Loucy (cell line): Measurements from ENCODE around the gene UBE4B.
A peak's percentile ranks its signal among the peaks of the same experiment; 100 is the strongest.

Experiments
- H2AFZ ChIP-seq: fragments of 200-600 bp; sonication (generic); 2 replicates; pipeline ENCODE4 v1.6.0; 2016; ENCODE audit warnings: antibody characterized with exemption, mild to moderate bottlenecking, low read length, moderate library complexity
- H3F3A ChIP-seq: fragments of 200-600 bp; 2 replicates; pipeline ENCODE4 v1.6.0; 2016; ENCODE audit warnings: antibody characterized with exemption, low read depth, mild to moderate bottlenecking
- H3K27me3 ChIP-seq: fragments of 200-600 bp; sonication (generic); 2 replicates; pipeline ENCODE4 v1.6.1; 2014; ENCODE audit warnings: low read length, mild to moderate bottlenecking; ENCODE audit not compliant: insufficient read depth, poor library complexity, severe bottlenecking
- H3K36me3 ChIP-seq: fragments of 200-600 bp; sonication (generic); 2 replicates; pipeline ENCODE4 v1.6.1; 2016; ENCODE audit warnings: low read length; ENCODE audit not compliant: insufficient read depth
- H3K4me1 ChIP-seq: fragments of 200-600 bp; sonication (generic); 2 replicates; pipeline ENCODE4 v1.5.1; 2014; ENCODE audit warnings: low read length, mild to moderate bottlenecking; ENCODE audit not compliant: insufficient read depth, poor library complexity, severe bottlenecking
- H3K4me2 ChIP-seq: fragments of 200-600 bp; sonication (generic); 2 replicates; pipeline ENCODE4 v1.6.0; 2014; ENCODE audit warnings: antibody characterized with exemption, low read length, low read depth, mild to moderate bottlenecking; ENCODE audit not compliant: poor library complexity, severe bottlenecking
- H3K4me3 ChIP-seq: fragments of 200-600 bp; sonication (generic); 2 replicates; pipeline ENCODE4 v1.5.1; 2014; ENCODE audit warnings: low read length, mild to moderate bottlenecking, mixed read lengths; ENCODE audit not compliant: poor library complexity, severe bottlenecking
- H3K79me2 ChIP-seq: fragments of 200-600 bp; sonication (generic); 2 replicates; pipeline ENCODE4 v1.6.1; 2014; ENCODE audit warnings: low read length; ENCODE audit not compliant: insufficient read depth
- H3K9ac ChIP-seq: fragments of 200-600 bp; sonication (generic); 2 replicates; pipeline ENCODE4 v1.6.0; 2014; ENCODE audit warnings: mild to moderate bottlenecking, low read depth, low read length, moderate library complexity; ENCODE audit not compliant: poor library complexity, severe bottlenecking
- H3K9me2 ChIP-seq: fragments of 200-600 bp; sonication (generic); replicated peaks from 2 replicates; pipeline ENCODE4 v1.6.1; 2016; ENCODE audit warnings: low read depth, low read length, mixed read lengths
- H3K9me3 ChIP-seq: fragments of 200-600 bp; sonication (generic); 2 replicates; pipeline ENCODE4 v1.6.1; 2014; ENCODE audit warnings: mild to moderate bottlenecking, antibody characterized with exemption, low read length, low read depth; ENCODE audit not compliant: insufficient read depth
- H4K20me1 ChIP-seq: fragments of 200-600 bp; sonication (generic); 2 replicates; pipeline ENCODE4 v1.6.0; 2014; ENCODE audit warnings: antibody characterized with exemption, low read length, mild to moderate bottlenecking; ENCODE audit not compliant: insufficient read depth, poor library complexity, severe bottlenecking
- CTCF ChIP-seq: fragments of 200-600 bp; sonication (generic); conservative IDR thresholded peaks from 2 replicates; pipeline ENCODE4 v1.5.1; 2014; ENCODE audit warnings: mild to moderate bottlenecking, antibody characterized with exemption, low read length
- EZH2phosphoT487 ChIP-seq: fragments of 200-600 bp; IDR thresholded peaks from 2 replicates; pipeline ENCODE4 v1.6.1; 2018; ENCODE audit warnings: antibody characterized with exemption, mild to moderate bottlenecking, moderate library complexity, borderline replicate concordance

The UBE4B gene

GRCh38 chr1:10046356-10047085, 13.8 kb downstream of the UBE4B start:
- H3K9ac ChIP-seq: no peak overlapping the region
- peaks cover 16% of the 10 kb centered on the region for H3K4me1 ChIP-seq
- H3K79me2 ChIP-seq: peaks cover 67% of the 10 kb centered on the region; the same call in 1 of the 2 replicates
- H2AFZ ChIP-seq: no peak overlapping the region
- no peak overlapping the region for H3K4me3 ChIP-seq
- no peaks in the 10 kb centered on the region for H3K9me2 ChIP-seq
- H3K27me3 ChIP-seq: no peaks in the 10 kb centered on the region
- H3F3A ChIP-seq: no peaks in the 10 kb centered on the region
- no peak for TF ChIP-seq EZH2phosphoT487
- TF ChIP-seq CTCF: no peak
- no peaks in the 10 kb centered on the region for H3K9me3 ChIP-seq
- peak overlapping the region; percentile 0 for H3K4me2 ChIP-seq
- H3K36me3 ChIP-seq: peaks cover 6% of the 10 kb centered on the region; the same call in 1 of the 2 replicates
- H4K20me1 ChIP-seq: peaks cover 3% of the 10 kb centered on the region

GRCh38 chr1:10048601-10049000, 15.8 kb downstream of the UBE4B start:
- Histone ChIP-seq H3K36me3 (peaks cover 6% of the 10 kb centered on the region; the same call in 1 of the 2 replicates), H3K9ac (no peak overlapping the region), H2AFZ (no peak overlapping the region), H3F3A (no peaks in the 10 kb centered on the region), H4K20me1 (peaks cover 3% of the 10 kb centered on the region), H3K27me3 (no peaks in the 10 kb centered on the region), H3K79me2 (peaks cover 72% of the 10 kb centered on the region; the same call in 1 of the 2 replicates), H3K4me3 (no peak overlapping the region), H3K9me2 (no peaks in the 10 kb centered on the region), H3K4me2 (no peak overlapping the region), H3K4me1 (peaks cover 15% of the 10 kb centered on the region), H3K9me3 (no peaks in the 10 kb centered on the region)
- no peak for TF ChIP-seq EZH2phosphoT487
- TF ChIP-seq CTCF: no peak

- no peak overlapping the region for H3K4me3 ChIP-seq
- no peak overlapping the region for H3K9ac ChIP-seq
- no peaks in the 10 kb centered on the region for H3F3A ChIP-seq
- TF ChIP-seq CTCF (no peak), EZH2phosphoT487 (no peak)
- no peak overlapping the region for H2AFZ ChIP-seq
- H3K9me3 ChIP-seq: no peaks in the 10 kb centered on the region
- H3K36me3 ChIP-seq: peaks cover 6% of the 10 kb centered on the region; the same call in 1 of the 2 replicates
- H3K9me2 ChIP-seq: no peaks in the 10 kb centered on the region
- no peaks in the 10 kb centered on the region for H3K27me3 ChIP-seq
- peaks cover 65% of the 10 kb centered on the region; the same call in 1 of the 2 replicates for H3K79me2 ChIP-seq
- H4K20me1 ChIP-seq: peaks cover 3% of the 10 kb centered on the region
- H3K4me2 ChIP-seq: no peak overlapping the region
- H3K4me1 ChIP-seq: peaks cover 9% of the 10 kb centered on the region
Measured at GRCh38 chr1:10050611-10051010, 17.9 kb downstream of the UBE4B start.
